WTC11 (cell line): ENCODE results near the gene RFX4. TPM values are rescaled to one million over a fixed set of nuclear protein-coding genes. Genes with fewer than 3 reads are reported as not detected.
A peak's percentile ranks its signal among the peaks of the same experiment; 100 is the strongest.

Experiments
- ATAC-seq: fragments of 200-7000 bp; cut with Tn5 transposase; 2 replicates; pipeline ENCODE4 v1.10.0; 2021; ENCODE audit warnings: mild to moderate bottlenecking, moderate library complexity
- CTCF ChIA-PET: fragments of 300-600 bp; sonication (Branson Sonifier 250); formaldehyde crosslinking; loops from one replicate; lab custom pipeline; 2021; ENCODE audit warnings: antibody characterized with exemption; lab: Charles Lee
- POLR2A ChIA-PET: fragments of 350-600 bp; sonication (Branson Sonifier 250); formaldehyde crosslinking; loops from one replicate; lab custom pipeline; 2021; ENCODE audit warnings: antibody characterized with exemption; lab: Charles Lee
- DNase-seq: peaks from one replicate; pipeline ENCODE4 v3.0.0; 2021; ENCODE audit warnings: low spot score
- H3K27ac Mint-ChIP-seq: 2 replicates; pipeline ENCODE4 v1.8.0; 2021; ENCODE audit warnings: mixed read lengths
- H3K27me3 Mint-ChIP-seq: 2 replicates; pipeline ENCODE4 v1.8.0; 2021; ENCODE audit warnings: low read depth, mild to moderate bottlenecking, moderate library complexity, mixed read lengths
- H3K36me3 Mint-ChIP-seq: 2 replicates; pipeline ENCODE4 v1.8.0; 2021; ENCODE audit warnings: mixed read lengths
- H3K4me1 Mint-ChIP-seq: 2 replicates; pipeline ENCODE4 v1.8.0; 2022; ENCODE audit warnings: mixed read lengths
- H3K4me3 Mint-ChIP-seq: 2 replicates; pipeline ENCODE4 v1.8.0; 2021; ENCODE audit warnings: mild to moderate bottlenecking, moderate library complexity, mixed read lengths
- H3K9me3 Mint-ChIP-seq: 2 replicates; pipeline ENCODE4 v1.8.0; 2021; ENCODE audit warnings: mixed read lengths
- CBFB ChIP-seq: sonication (generic); formaldehyde crosslinking; IDR thresholded peaks from 2 replicates; pipeline ENCODE4 v1.8.1; 2022; ENCODE audit warnings: mild to moderate bottlenecking, low read depth, missing genetic modification reagents
- FOXJ3 ChIP-seq: sonication (generic); formaldehyde crosslinking; IDR thresholded peaks from 2 replicates; pipeline ENCODE4 v1.9.0; 2021; ENCODE audit warnings: missing genetic modification reagents, mild to moderate bottlenecking, borderline replicate concordance
- JAZF1 ChIP-seq: fragments of 250-450 bp; sonication (Bioruptor Pico); IDR thresholded peaks from 2 replicates; pipeline ENCODE4 v1.9.0; 2021; ENCODE audit warnings: moderate library complexity, mild to moderate bottlenecking, inconsistent platforms
- NFATC4 ChIP-seq: fragments of 250-450 bp; sonication (Bioruptor Pico); IDR thresholded peaks from 2 replicates; pipeline ENCODE4 v1.9.0; 2021; ENCODE audit warnings: mild to moderate bottlenecking
- RORB ChIP-seq: fragments of 250-450 bp; sonication (Bioruptor Pico); IDR thresholded peaks from 2 replicates; pipeline ENCODE4 v1.9.0; 2021; ENCODE audit warnings: mild to moderate bottlenecking
- TEAD4 ChIP-seq: sonication (generic); formaldehyde crosslinking; IDR thresholded peaks from 2 replicates; pipeline ENCODE4 v1.8.0; 2022; ENCODE audit warnings: mild to moderate bottlenecking, missing genetic modification reagents
- ZBTB21 ChIP-seq: sonication (generic); formaldehyde crosslinking; IDR thresholded peaks from 2 replicates; pipeline ENCODE4 v1.8.1; 2023; ENCODE audit warnings: mild to moderate bottlenecking, missing genetic modification reagents, borderline replicate concordance
- ZMAT4 ChIP-seq: fragments of 250-450 bp; sonication (Bioruptor Pico); IDR thresholded peaks from 2 replicates; pipeline ENCODE4 v1.9.0; 2021; ENCODE audit warnings: mild to moderate bottlenecking
- ZNF138 ChIP-seq: sonication (generic); formaldehyde crosslinking; conservative IDR thresholded peaks from 2 replicates; pipeline ENCODE4 v1.8.1; 2022; ENCODE audit warnings: mild to moderate bottlenecking, moderate library complexity, missing genetic modification reagents
- ZNF232 ChIP-seq: sonication (generic); formaldehyde crosslinking; IDR thresholded peaks from 2 replicates; pipeline ENCODE4 v1.8.0; 2022; ENCODE audit warnings: mild to moderate bottlenecking, missing genetic modification reagents
- ZNF317 ChIP-seq: sonication (generic); formaldehyde crosslinking; IDR thresholded peaks from 2 replicates; pipeline ENCODE4 v1.8.1; 2023; ENCODE audit warnings: low read depth, mild to moderate bottlenecking, moderate library complexity, missing genetic modification reagents, borderline replicate concordance
- ZSCAN18 ChIP-seq: fragments of 250-450 bp; sonication (Bioruptor Pico); IDR thresholded peaks from 2 replicates; pipeline ENCODE4 v2.1.2; 2022; ENCODE audit warnings: mild to moderate bottlenecking, moderate library complexity
- total RNA-seq: library from RNA; stranded (reverse); gene quantifications from 3 replicates; pipeline ENCODE4 v1.2.3, GENCODE V29; 2021
- TF ChIP-seq, protein P1 (sequence below): sonication (generic); formaldehyde crosslinking; IDR thresholded peaks from 2 replicates; pipeline ENCODE4 v1.8.0; 2023; ENCODE audit warnings: mild to moderate bottlenecking, missing genetic modification reagents
- TF ChIP-seq, protein P2 (sequence below): fragments of 200-600 bp; IDR thresholded peaks from 2 replicates; pipeline ENCODE4 v1.8.0; 2022; ENCODE audit warnings: antibody characterized with exemption
- TF ChIP-seq, protein P3 (sequence below): sonication (generic); formaldehyde crosslinking; IDR thresholded peaks from 2 replicates; pipeline ENCODE4 v1.8.1; 2023; ENCODE audit warnings: mild to moderate bottlenecking, moderate library complexity, missing genetic modification reagents

RFX4 gene
- total RNA-seq, 1 experiment from 2014 or later = 0.26 TPM

DNA sequence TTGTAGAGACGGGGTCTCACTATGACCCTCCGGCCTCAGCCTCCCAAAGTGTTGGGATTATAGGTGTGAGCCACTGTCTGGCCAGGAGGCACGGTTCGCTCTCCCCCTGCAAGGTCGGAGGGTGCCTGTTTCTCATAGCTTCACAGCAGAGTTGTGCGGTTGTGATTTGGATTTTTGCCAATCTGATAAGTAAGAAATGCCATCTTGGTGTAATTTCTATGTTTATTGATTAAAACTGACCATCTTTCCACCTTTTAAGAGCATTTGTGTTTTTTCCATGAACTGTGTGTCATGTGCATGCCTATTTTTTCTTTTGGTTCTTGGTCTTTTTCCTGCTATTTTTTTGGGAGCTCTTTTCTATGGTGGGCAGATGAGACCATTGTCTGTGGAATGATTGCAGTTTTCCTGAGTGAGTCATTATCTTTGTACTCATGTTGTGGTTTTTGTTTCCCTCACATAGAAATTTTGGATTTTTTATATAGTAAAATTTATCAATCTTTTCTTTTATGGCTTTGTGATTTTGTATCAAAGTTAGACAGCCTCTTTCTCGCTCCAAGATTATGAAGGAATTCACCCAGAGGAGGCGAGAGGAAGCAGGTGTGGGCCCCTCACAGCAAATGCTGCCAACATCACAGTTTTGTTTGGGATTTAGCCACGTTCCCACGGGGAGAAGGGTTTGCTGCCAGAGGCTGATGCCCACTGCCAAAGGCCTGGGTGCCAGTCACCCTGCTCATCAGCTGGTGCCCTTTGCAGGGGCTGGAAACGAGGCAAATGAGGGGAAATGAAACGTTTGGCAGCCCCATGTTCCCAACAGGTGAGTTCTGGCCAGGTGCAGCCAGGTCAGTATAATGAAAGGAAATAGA is 47.2 kb downstream of the RFX4 start:
- Mint-ChIP-seq H3K9me3 (peaks cover 8% of the 10 kb centered on the region), H3K36me3 (no peaks in the 10 kb centered on the region), H3K4me1 (no peaks in the 10 kb centered on the region), H3K27ac (no peak overlapping the region), H3K27me3 (no peaks in the 10 kb centered on the region), H3K4me3 (no peak overlapping the region)
- CTCF ChIA-PET = interaction anchor here (0.6 to 1.5 kb wide), 2 partner anchors 212 to 250 kb away, joined by 3 to 4 read pairs; no protein-coding TSS in a partner anchor
- DNase-seq = no peak
- POLR2A ChIA-PET = no interaction called here
- TF ChIP-seq ZSCAN18 (CRISPR knock-in tag) (no peak), FOXJ3 (CRISPR knock-in tag) (no peak), TEAD4 (CRISPR knock-in tag) (no peak), ZNF138 (CRISPR knock-in tag) (no peak), ZMAT4 (CRISPR knock-in tag) (no peak), CBFB (CRISPR knock-in tag) (no peak), RORB (CRISPR knock-in tag) (no peak), NFATC4 (CRISPR knock-in tag) (no peak), ZNF232 (CRISPR knock-in tag) (no peak)
- TF ChIP-seq, protein P1, sequence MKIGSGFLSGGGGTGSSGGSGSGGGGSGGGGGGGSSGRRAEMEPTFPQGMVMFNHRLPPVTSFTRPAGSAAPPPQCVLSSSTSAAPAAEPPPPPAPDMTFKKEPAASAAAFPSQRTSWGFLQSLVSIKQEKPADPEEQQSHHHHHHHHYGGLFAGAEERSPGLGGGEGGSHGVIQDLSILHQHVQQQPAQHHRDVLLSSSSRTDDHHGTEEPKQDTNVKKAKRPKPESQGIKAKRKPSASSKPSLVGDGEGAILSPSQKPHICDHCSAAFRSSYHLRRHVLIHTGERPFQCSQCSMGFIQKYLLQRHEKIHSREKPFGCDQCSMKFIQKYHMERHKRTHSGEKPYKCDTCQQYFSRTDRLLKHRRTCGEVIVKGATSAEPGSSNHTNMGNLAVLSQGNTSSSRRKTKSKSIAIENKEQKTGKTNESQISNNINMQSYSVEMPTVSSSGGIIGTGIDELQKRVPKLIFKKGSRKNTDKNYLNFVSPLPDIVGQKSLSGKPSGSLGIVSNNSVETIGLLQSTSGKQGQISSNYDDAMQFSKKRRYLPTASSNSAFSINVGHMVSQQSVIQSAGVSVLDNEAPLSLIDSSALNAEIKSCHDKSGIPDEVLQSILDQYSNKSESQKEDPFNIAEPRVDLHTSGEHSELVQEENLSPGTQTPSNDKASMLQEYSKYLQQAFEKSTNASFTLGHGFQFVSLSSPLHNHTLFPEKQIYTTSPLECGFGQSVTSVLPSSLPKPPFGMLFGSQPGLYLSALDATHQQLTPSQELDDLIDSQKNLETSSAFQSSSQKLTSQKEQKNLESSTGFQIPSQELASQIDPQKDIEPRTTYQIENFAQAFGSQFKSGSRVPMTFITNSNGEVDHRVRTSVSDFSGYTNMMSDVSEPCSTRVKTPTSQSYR = no peak
- TF ChIP-seq, protein P2, sequence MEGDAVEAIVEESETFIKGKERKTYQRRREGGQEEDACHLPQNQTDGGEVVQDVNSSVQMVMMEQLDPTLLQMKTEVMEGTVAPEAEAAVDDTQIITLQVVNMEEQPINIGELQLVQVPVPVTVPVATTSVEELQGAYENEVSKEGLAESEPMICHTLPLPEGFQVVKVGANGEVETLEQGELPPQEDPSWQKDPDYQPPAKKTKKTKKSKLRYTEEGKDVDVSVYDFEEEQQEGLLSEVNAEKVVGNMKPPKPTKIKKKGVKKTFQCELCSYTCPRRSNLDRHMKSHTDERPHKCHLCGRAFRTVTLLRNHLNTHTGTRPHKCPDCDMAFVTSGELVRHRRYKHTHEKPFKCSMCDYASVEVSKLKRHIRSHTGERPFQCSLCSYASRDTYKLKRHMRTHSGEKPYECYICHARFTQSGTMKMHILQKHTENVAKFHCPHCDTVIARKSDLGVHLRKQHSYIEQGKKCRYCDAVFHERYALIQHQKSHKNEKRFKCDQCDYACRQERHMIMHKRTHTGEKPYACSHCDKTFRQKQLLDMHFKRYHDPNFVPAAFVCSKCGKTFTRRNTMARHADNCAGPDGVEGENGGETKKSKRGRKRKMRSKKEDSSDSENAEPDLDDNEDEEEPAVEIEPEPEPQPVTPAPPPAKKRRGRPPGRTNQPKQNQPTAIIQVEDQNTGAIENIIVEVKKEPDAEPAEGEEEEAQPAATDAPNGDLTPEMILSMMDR = no peak
- TF ChIP-seq, protein P3, sequence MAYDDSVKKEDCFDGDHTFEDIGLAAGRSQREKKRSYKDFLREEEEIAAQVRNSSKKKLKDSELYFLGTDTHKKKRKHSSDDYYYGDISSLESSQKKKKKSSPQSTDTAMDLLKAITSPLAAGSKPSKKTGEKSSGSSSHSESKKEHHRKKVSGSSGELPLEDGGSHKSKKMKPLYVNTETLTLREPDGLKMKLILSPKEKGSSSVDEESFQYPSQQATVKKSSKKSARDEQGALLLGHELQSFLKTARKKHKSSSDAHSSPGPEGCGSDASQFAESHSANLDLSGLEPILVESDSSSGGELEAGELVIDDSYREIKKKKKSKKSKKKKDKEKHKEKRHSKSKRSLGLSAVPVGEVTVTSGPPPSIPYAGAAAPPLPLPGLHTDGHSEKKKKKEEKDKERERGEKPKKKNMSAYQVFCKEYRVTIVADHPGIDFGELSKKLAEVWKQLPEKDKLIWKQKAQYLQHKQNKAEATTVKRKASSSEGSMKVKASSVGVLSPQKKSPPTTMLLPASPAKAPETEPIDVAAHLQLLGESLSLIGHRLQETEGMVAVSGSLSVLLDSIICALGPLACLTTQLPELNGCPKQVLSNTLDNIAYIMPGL (CRISPR knock-in tag) = no peak
- no peak for ATAC-seq

GRCh38 chr12:106631150-106631549 is 48.3 kb downstream of the RFX4 start:
- DNase-seq (no peak), ATAC-seq (peak; percentile 41; the same call in 1 of the 2 replicates)
- no peak overlapping the region for H3K27ac Mint-ChIP-seq
- CTCF ChIA-PET = interaction anchor here (0.8 to 1.4 kb wide), 3 partner anchors 79 to 168 kb away, joined by 3 to 4 read pairs (median 3); no protein-coding TSS in a partner anchor
- no peaks in the 10 kb centered on the region for H3K4me1 Mint-ChIP-seq
- H3K9me3 Mint-ChIP-seq = peaks cover 6% of the 10 kb centered on the region
- H3K27me3 Mint-ChIP-seq = no peaks in the 10 kb centered on the region; the same call in 1 of the 2 replicates
- POLR2A ChIA-PET = no interaction called here
- no peaks in the 10 kb centered on the region for H3K36me3 Mint-ChIP-seq
- TF ChIP-seq ZBTB21 (no peak), JAZF1 (CRISPR knock-in tag) (no peak), ZNF317 (CRISPR knock-in tag) (no peak)
- H3K4me3 Mint-ChIP-seq = no peak overlapping the region
